GM23338 (cell line): ENCODE data around the gene SPECC1. TPM values are rescaled to one million over a fixed set of nuclear protein-coding genes. Genes with fewer than 3 reads are reported as not detected.

ENCODE experiments used
- ATAC-seq: fragments of 200-7000 bp; cut with Tn5 transposase; 3 replicates; pipeline ENCODE4 v1.9.1; 2020
- DNase-seq: peaks from one replicate; pipeline ENCODE4 v3.0.0-alpha.2; 2015; ENCODE audit warnings: low spot score
- H2AFZ ChIP-seq: fragments of 200-600 bp; sonication (generic); 2 replicates; pipeline ENCODE4 v1.8.0; 2016; ENCODE audit warnings: antibody characterized with exemption, mild to moderate bottlenecking, moderate library complexity
- H3F3A ChIP-seq: fragments of 200-600 bp; sonication (generic); replicated peaks from 2 replicates; pipeline ENCODE4 v1.8.0; 2017; ENCODE audit warnings: antibody characterized with exemption, mixed run types, low read depth
- H3K27ac ChIP-seq: fragments of 200-600 bp; sonication (generic); 2 replicates; pipeline ENCODE4 v1.6.1; 2016; ENCODE audit warnings: low read depth
- H3K27me3 ChIP-seq: fragments of 200-600 bp; sonication (generic); 2 replicates; pipeline ENCODE4 v1.8.0; 2016; ENCODE audit warnings: mild to moderate bottlenecking, mixed run types, moderate library complexity; ENCODE audit not compliant: insufficient read depth
- H3K36me3 ChIP-seq: fragments of 200-600 bp; sonication (generic); 2 replicates; pipeline ENCODE4 v1.8.0; 2016; ENCODE audit warnings: mild to moderate bottlenecking; ENCODE audit not compliant: insufficient read depth
- H3K4me1 ChIP-seq: fragments of 200-600 bp; sonication (generic); 2 replicates; pipeline ENCODE4 v1.8.0; 2016; ENCODE audit warnings: mild to moderate bottlenecking, moderate library complexity; ENCODE audit not compliant: insufficient read depth
- H3K4me2 ChIP-seq: fragments of 200-600 bp; sonication (generic); 2 replicates; pipeline ENCODE4 v1.7.1; 2017; ENCODE audit warnings: mixed run types
- H3K4me3 ChIP-seq: fragments of 200-600 bp; sonication (generic); 2 replicates; pipeline ENCODE4 v1.6.1; 2016; ENCODE audit warnings: mixed run types
- H3K79me2 ChIP-seq: fragments of 200-600 bp; sonication (generic); replicated peaks from 2 replicates; pipeline ENCODE4 v1.8.0; 2017; ENCODE audit warnings: mild to moderate bottlenecking; ENCODE audit not compliant: insufficient read depth
- H3K9me2 ChIP-seq: fragments of 200-600 bp; sonication (generic); 2 replicates; pipeline ENCODE4 v1.8.0; 2017; ENCODE audit not compliant: insufficient read depth
- H4K20me1 ChIP-seq: fragments of 200-600 bp; sonication (generic); replicated peaks from 2 replicates; pipeline ENCODE4 v1.8.0; 2017; ENCODE audit warnings: mild to moderate bottlenecking; ENCODE audit not compliant: insufficient read depth
- H3K27ac Mint-ChIP-seq: 2 replicates; pipeline ENCODE4 v1.8.0; 2020; ENCODE audit warnings: inconsistent platforms, mild to moderate bottlenecking, moderate library complexity, mixed read lengths
- H3K27me3 Mint-ChIP-seq: 3 replicates; pipeline ENCODE4 v1.8.0; 2022; ENCODE audit warnings: low read depth, mild to moderate bottlenecking, moderate library complexity, mixed read lengths, inconsistent platforms; ENCODE audit not compliant: insufficient read depth, poor library complexity
- H3K36me3 Mint-ChIP-seq: 3 replicates; pipeline ENCODE4 v1.8.0; 2021; ENCODE audit warnings: low read depth, mild to moderate bottlenecking, inconsistent platforms, moderate library complexity, mixed read lengths
- H3K4me1 Mint-ChIP-seq: 3 replicates; pipeline ENCODE4 v1.8.0; 2020; ENCODE audit warnings: mild to moderate bottlenecking, inconsistent platforms, mixed read lengths
- H3K4me3 Mint-ChIP-seq: 3 replicates; pipeline ENCODE4 v1.8.0; 2021; ENCODE audit warnings: moderate library complexity, mild to moderate bottlenecking, inconsistent platforms, mixed read lengths
- H3K9me3 Mint-ChIP-seq: 3 replicates; pipeline ENCODE4 v1.8.0; 2020; ENCODE audit warnings: moderate library complexity, mild to moderate bottlenecking, inconsistent platforms, mixed read lengths
- CREB1 ChIP-seq: fragments of 250-450 bp; sonication (Bioruptor Pico); IDR thresholded peaks from 2 replicates; pipeline ENCODE4 v1.5.0; 2020; ENCODE audit warnings: low read depth, mild to moderate bottlenecking, moderate library complexity
- CTCF ChIP-seq, 2 experiments: fragments of 200-600 bp in 1 of 2; sonication (generic) in 1 of 2; conservative IDR thresholded peaks; 2 replicates each; pipeline versions ENCODE4 v1.5.1 to v1.6.1; 2016 to 2017; ENCODE audit warnings: antibody characterized with exemption in 2 of 2, low read depth in 2 of 2, mild to moderate bottlenecking in 2 of 2, moderate library complexity in 1 of 2
- JUNB ChIP-seq: IDR thresholded peaks from one replicate; pipeline ENCODE4 v1.6.1; 2016; ENCODE audit warnings: antibody characterized with exemption; ENCODE audit not compliant: unreplicated experiment
- NANOG ChIP-seq: IDR thresholded peaks from 2 replicates; pipeline ENCODE4 v1.6.1; 2016; ENCODE audit warnings: antibody characterized with exemption, borderline replicate concordance
- POLR2AphosphoS5 ChIP-seq: IDR thresholded peaks from 2 replicates; pipeline ENCODE4 v1.6.1; 2016; ENCODE audit warnings: antibody characterized with exemption, low read depth
- REST ChIP-seq: IDR thresholded peaks from one replicate; pipeline ENCODE4 v1.6.1; 2018; ENCODE audit warnings: antibody characterized with exemption; ENCODE audit not compliant: unreplicated experiment
- STAT1 ChIP-seq: IDR thresholded peaks from one replicate; pipeline ENCODE4 v1.6.1; 2016; ENCODE audit warnings: antibody characterized with exemption; ENCODE audit not compliant: unreplicated experiment
- ZNF114 ChIP-seq: fragments of 250-450 bp; sonication (Bioruptor Pico); IDR thresholded peaks from 2 replicates; pipeline ENCODE4 v1.5.0; 2020; ENCODE audit warnings: mild to moderate bottlenecking, moderate library complexity
- ZNF331 ChIP-seq: fragments of 250-450 bp; sonication (Bioruptor Pico); IDR thresholded peaks from 2 replicates; pipeline ENCODE4 v1.5.0; 2020; ENCODE audit warnings: low read depth, mild to moderate bottlenecking, moderate library complexity
- ZNF462 ChIP-seq: fragments of 250-450 bp; sonication (Bioruptor Pico); IDR thresholded peaks from 2 replicates; pipeline ENCODE4 v1.5.0; 2020; ENCODE audit warnings: mild to moderate bottlenecking, moderate library complexity
- polyA plus RNA-seq: library from polyadenylated mRNA; unstranded; fragments of >200 nt; fragmentation: Nextera tagmentation; extraction: Ambion mirVana; gene quantifications from 2 replicates; pipeline ENCODE4 v1.2.1, GENCODE V29; 2016
- total RNA-seq: library from RNA; depleted of rRNA; stranded (reverse); fragments of >200 nt; shearing (Covaris generic); gene quantifications from 2 replicates; pipeline ENCODE4 v1.2.3, GENCODE V29; 2014

Gene SPECC1
- total and polyA plus RNA-seq, 2 experiments from 2014 or later: 42.6 to 101 TPM

- H3K27me3 ChIP-seq: no peaks in the 10 kb centered on the region
- H2AFZ ChIP-seq: no peak overlapping the region
- DNase-seq (no peak), ATAC-seq (no peak)
- H3K4me2 ChIP-seq: no peak overlapping the region
- Mint-ChIP-seq H3K4me1 (peaks cover 58% of the 10 kb centered on the region), H3K27ac (no peak overlapping the region), H3K27me3 (peaks cover 7% of the 10 kb centered on the region), H3K36me3 (peaks cover 22% of the 10 kb centered on the region), H3K9me3 (no peaks in the 10 kb centered on the region), H3K4me3 (no peak overlapping the region)
- no peaks in the 10 kb centered on the region for H3K9me2 ChIP-seq
- TF ChIP-seq CREB1 (CRISPR knock-in tag) (no peak), REST (no peak)
- no peaks in the 10 kb centered on the region; the same call in none of the 2 replicates for H3K36me3 ChIP-seq
- H3K79me2 ChIP-seq: peaks cover 77% of the 10 kb centered on the region
- H4K20me1 ChIP-seq: no peaks in the 10 kb centered on the region; the same call in 1 of the 2 replicates
- H3K27ac ChIP-seq: no peak overlapping the region
- H3K4me3 ChIP-seq: no peak overlapping the region
- H3F3A ChIP-seq: no peaks in the 10 kb centered on the region
- H3K4me1 ChIP-seq: peaks cover 29% of the 10 kb centered on the region
These were observed 201.5 kb downstream of the SPECC1 start for GRCh38 chr17:20210614-20211013.

- Mint-ChIP-seq H3K27me3 (peaks cover 7% of the 10 kb centered on the region), H3K4me1 (peaks cover 58% of the 10 kb centered on the region), H3K36me3 (peaks cover 19% of the 10 kb centered on the region), H3K4me3 (no peak overlapping the region), H3K9me3 (no peaks in the 10 kb centered on the region), H3K27ac (0 out of 2 replicates have a peak overlapping the region, but pooled peaks have one; percentile 25)
- Histone ChIP-seq H3K79me2 (peaks cover 82% of the 10 kb centered on the region), H3K27me3 (no peaks in the 10 kb centered on the region), H3F3A (no peaks in the 10 kb centered on the region), H3K36me3 (no peaks in the 10 kb centered on the region; the same call in none of the 2 replicates), H3K27ac (no peak overlapping the region), H3K4me2 (no peak overlapping the region), H4K20me1 (no peaks in the 10 kb centered on the region; the same call in 1 of the 2 replicates), H3K9me2 (no peaks in the 10 kb centered on the region), H3K4me1 (peaks cover 29% of the 10 kb centered on the region), H2AFZ (no peak overlapping the region), H3K4me3 (no peak overlapping the region)
- ATAC-seq: no peak
- no peak for DNase-seq
- TF ChIP-seq ZNF114: no peak
- no peak for TF ChIP-seq JUNB
- TF ChIP-seq STAT1: no peak
- no peak for TF ChIP-seq CTCF (conservative IDR thresholded peaks at IDR 0.05; ENCODE audit: low read depth in 2 of 2)
- no peak for TF ChIP-seq CREB1 (CRISPR knock-in tag)
- TF ChIP-seq NANOG: no peak
- TF ChIP-seq ZNF331: no peak
- no peak for TF ChIP-seq POLR2AphosphoS5
- TF ChIP-seq ZNF462 (CRISPR knock-in tag): no peak
These were observed 202.1 kb downstream of the SPECC1 start for GRCh38 chr17:20211246-20211645.
